ENCODE results near the gene FBN1. TPM values are rescaled to one million over a fixed set of nuclear protein-coding genes. Genes with fewer than 3 reads are reported as not detected.

The FBN1 gene
- total and polyA plus RNA-seq, 10 of the 15 experiments (the other 5 are each of a cell fraction or from before 2014, with no cell fraction given) = 2.2 to 15.3 (median 7.0) TPM

DNA sequence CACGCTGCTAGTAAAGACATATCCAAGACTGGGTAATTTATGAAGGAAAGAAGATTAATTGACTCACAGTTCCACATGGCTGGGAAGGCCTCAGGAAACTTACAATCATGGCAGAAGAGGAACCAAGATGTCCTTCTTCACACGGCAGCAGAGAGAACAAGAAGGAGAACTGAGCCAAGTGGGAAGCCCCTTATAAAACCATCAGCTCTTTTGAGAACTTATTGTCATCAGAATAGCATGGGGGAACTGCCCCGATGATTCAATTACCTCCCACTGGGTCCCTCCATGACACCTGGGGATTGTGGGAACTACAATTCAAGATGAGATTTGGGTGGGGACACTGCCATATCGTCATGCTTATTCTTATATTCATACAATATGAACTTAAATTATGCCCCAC is 265.3 kb downstream of the FBN1 start:
- no peak for TF ChIP-seq EP300 (IDR thresholded peaks at IDR 0.05; ENCODE audit: borderline replicate concordance in 1 of 2, control insufficient read depth in 1 of 2, low read depth in 2 of 2, low read length in 2 of 2)
- TF ChIP-seq NBN (IDR thresholded peaks at IDR 0.05) = no peak
- TF ChIP-seq CBX5 (IDR thresholded peaks at IDR 0.05; ENCODE audit: low read depth) = 0 out of 2 replicates have a peak, but pooled peaks have one; percentile 22
- TF ChIP-seq FOS (IDR thresholded peaks at IDR 0.05; ENCODE audit: borderline replicate concordance, extremely low read depth, insufficient read length) = no peak
- no peak for TF ChIP-seq BMI1 (IDR thresholded peaks at IDR 0.05; ENCODE audit: borderline replicate concordance)
- no peak for TF ChIP-seq NFXL1 (IDR thresholded peaks at IDR 0.05; ENCODE audit: borderline replicate concordance)
- TF ChIP-seq SPI1 (IDR thresholded peaks at IDR 0.05; ENCODE audit: borderline replicate concordance, insufficient read depth, low read depth, low read length) = peak; percentile 52; the same call in 1 of the 2 replicates
- TF ChIP-seq RUNX3 (IDR thresholded peaks at IDR 0.05; ENCODE audit: low read length) = peak; percentile 7; the same call in 1 of the 2 replicates
- TF ChIP-seq POLR2A (IDR thresholded peaks at IDR 0.05; ENCODE audit: low read depth, low read length) = no peak
- TF ChIP-seq YY1 (IDR thresholded peaks at IDR 0.05; ENCODE audit: low read depth, low read length) = peak; percentile 34; the same call in 1 of the 2 replicates
- WGBS (ENCODE audit: insufficient coverage, insufficient replicate concordance, low lambda C conversion rate, missing lambda C conversion rate) = 0% methylated on average over 4 of the region's 4 CpGs
- in situ Hi-C loops (cut with MboI) (no loop called here), intact Hi-C loops (cut with micrococcal nuclease; ENCODE audit: unreplicated experiment) (no loop called here)
- H3K4me1 ChIP-seq (ENCODE audit: control insufficient read depth, insufficient read depth, low read length) = no peaks in the 10 kb centered on the region
- no peak overlapping the region for H3K27ac ChIP-seq (ENCODE audit: control insufficient read depth, insufficient read depth)
- CTCF ChIA-PET = no interaction called here
- no peaks in the 10 kb centered on the region for H4K20me1 ChIP-seq (ENCODE audit: control insufficient read depth, insufficient read depth)
- no peak for FAIRE-seq
- BruUV-seq (replicated peaks) = no TSS peak
- peak; percentile 71 for ATAC-seq
- H3K27me3 ChIP-seq (replicated peaks in 1 of 2; ENCODE audit: control insufficient read depth in 2 of 2, insufficient read depth in 2 of 2, low read length in 1 of 2) = no peaks in the 10 kb centered on the region
- SMC1A ChIA-PET (ENCODE audit: uncharacterized antibody, unreplicated experiment) = interaction anchor here (0.8 kb wide), 1 partner anchor 26 kb away, joined by 3 read pairs; no protein-coding TSS in a partner anchor
- H3K4me2 ChIP-seq (ENCODE audit: control insufficient read depth, insufficient read depth) = no peak overlapping the region
- H3K36me3 ChIP-seq (ENCODE audit: control insufficient read depth in 2 of 2, insufficient read depth in 2 of 2, low read length in 1 of 2) = no peaks in the 10 kb centered on the region
- H3K4me3 ChIP-seq = no peak overlapping the region
- no peak for DNase-seq (ENCODE audit: low read depth, low spot score)
- POLR2A ChIA-PET = no interaction called here
- no peak overlapping the region for H2AFZ ChIP-seq (ENCODE audit: control insufficient read depth, low read depth, low read length)
- RAD21 ChIA-PET (ENCODE audit: unreplicated experiment) = interaction anchor here (2.5 kb wide), 1 partner anchor 22 kb away, joined by 6 read pairs; no protein-coding TSS in a partner anchor
- H3K9me3 ChIP-seq (replicated peaks; ENCODE audit: control insufficient read depth, insufficient read depth, low read length) = peaks cover 4% of the 10 kb centered on the region; the same call in 2 of the 3 replicates
- H3K79me2 ChIP-seq (ENCODE audit: control insufficient read depth, insufficient read depth, low read length) = no peaks in the 10 kb centered on the region
- H3K9ac ChIP-seq (ENCODE audit: control insufficient read depth, insufficient read depth, low read length) = no peak overlapping the region
